H1 (cell line): Measurements from ENCODE around the gene AHR.

Experiments used
- EZH2 ChIP-seq: fragments of 200-600 bp; sonication (generic); IDR thresholded peaks from 2 replicates; pipeline ENCODE4 v1.7.1; 2012; ENCODE audit warnings: low read depth, mild to moderate bottlenecking, moderate library complexity, low read length, inconsistent platforms; ENCODE audit not compliant: severe bottlenecking
- GABPA ChIP-seq: IDR thresholded peaks from 2 replicates; pipeline ENCODE4 v1.6.1; 2011; ENCODE audit warnings: mild to moderate bottlenecking, low read length, moderate library complexity, borderline replicate concordance; ENCODE audit not compliant: insufficient read depth
- KDM1A ChIP-seq: fragments of 200-600, 300-600 bp; sonication (generic); IDR thresholded peaks from 2 replicates; pipeline ENCODE4 v1.7.1; 2016; ENCODE audit warnings: mild to moderate bottlenecking, low read length, borderline replicate concordance
- POLR2AphosphoS5 ChIP-seq: IDR thresholded peaks from 2 replicates; pipeline ENCODE4 v1.6.1; 2011; ENCODE audit warnings: low read depth, low read length
- RAD21 ChIP-seq, 2 experiments: IDR thresholded peaks in 1 of 2; conservative IDR thresholded peaks in 1 of 2; 2 replicates each; pipeline ENCODE4 v1.6.1; 2011; ENCODE audit warnings: low read depth in 2 of 2, low read length in 2 of 2, improper control_type of control experiment in 1 of 2, inconsistent platforms in 1 of 2, mild to moderate bottlenecking in 1 of 2, moderate library complexity in 1 of 2
- SP4 ChIP-seq: IDR thresholded peaks from 2 replicates; pipeline ENCODE4 v1.6.1; 2012; ENCODE audit warnings: low read length, inconsistent platforms

GRCh38 chr7:17331891-17332501 lies 33.5 kb downstream of the AHR start:
- no peak for TF ChIP-seq POLR2AphosphoS5
- TF ChIP-seq SP4, result no peak
- no peak for TF ChIP-seq KDM1A
- TF ChIP-seq EZH2, result no peak
- no peak for TF ChIP-seq RAD21 (IDR thresholded peaks at IDR 0.05 in 1 of 2, conservative IDR thresholded peaks at IDR 0.05 in 1 of 2; ENCODE audit: low read depth in 2 of 2, low read length in 2 of 2)
- no peak for TF ChIP-seq GABPA
